ENCODE data around the gene ST6GALNAC3. TPM values are rescaled to one million over a fixed set of nuclear protein-coding genes. Genes with fewer than 3 reads are reported as not detected.

Gene ST6GALNAC3
- total RNA-seq, 2 donors from 2014 or later, result 2.5 to 5.7 TPM

GRCh38 chr1:76080552-76081079 lies 6.1 kb downstream of the ST6GALNAC3 start:
- no peaks in the 10 kb centered on the region for H3K27me3 ChIP-seq
- intact Hi-C loops (cut with DNase I), result no loop called here
- H3K9me3 ChIP-seq, result no peaks in the 10 kb centered on the region
- no peaks in the 10 kb centered on the region for H3K36me3 ChIP-seq
- no peaks in the 10 kb centered on the region for H3K4me1 ChIP-seq
- no peak for DNase-seq
- no peak overlapping the region for H3K4me3 ChIP-seq
- no peak overlapping the region for H3K9ac ChIP-seq (ENCODE audit: low read depth in 2 of 2, low read length in 2 of 2)
- H3K27ac ChIP-seq, result no peak overlapping the region
- no peak for TF ChIP-seq CTCF (IDR thresholded peaks at IDR 0.05)

GRCh38 chr1:76082062-76082461 lies 7.5 kb downstream of the ST6GALNAC3 start:
- no peak overlapping the region for H3K4me3 ChIP-seq
- H3K9ac ChIP-seq (ENCODE audit: low read depth in 2 of 2, low read length in 2 of 2), result no peak overlapping the region
- no peaks in the 10 kb centered on the region for H3K9me3 ChIP-seq
- no peak for DNase-seq
- H3K4me1 ChIP-seq, result no peaks in the 10 kb centered on the region
- H3K36me3 ChIP-seq, result no peaks in the 10 kb centered on the region
- H3K27me3 ChIP-seq, result no peaks in the 10 kb centered on the region
- intact Hi-C loops (cut with DNase I), result no loop called here
- TF ChIP-seq CTCF (IDR thresholded peaks at IDR 0.05), result no peak
- no peak overlapping the region for H3K27ac ChIP-seq

GRCh38 chr1:76083189-76083588 lies 8.6 kb downstream of the ST6GALNAC3 start:
- intact Hi-C loops (cut with DNase I), result no loop called here
- TF ChIP-seq CTCF (IDR thresholded peaks at IDR 0.05), result no peak
- DNase-seq, result no peak

GRCh38 chr1:76084029-76084627 lies 9.6 kb downstream of the ST6GALNAC3 start:
- Histone ChIP-seq H3K4me1 (no peaks in the 10 kb centered on the region), H3K9me3 (no peaks in the 10 kb centered on the region), H3K27me3 (no peaks in the 10 kb centered on the region), H3K36me3 (no peaks in the 10 kb centered on the region), H3K4me3 (no peak overlapping the region), H3K9ac (ENCODE audit: low read depth in 2 of 2, low read length in 2 of 2) (no peak overlapping the region), H3K27ac (no peak overlapping the region)
- DNase-seq, result no peak
- intact Hi-C loops (cut with DNase I), result no loop called here
- no peak for TF ChIP-seq CTCF (IDR thresholded peaks at IDR 0.05)

More at GRCh38 chr1:76083189-76083588, 8.6 kb downstream of the ST6GALNAC3 start:
- H3K27me3 ChIP-seq, result no peaks in the 10 kb centered on the region
- no peaks in the 10 kb centered on the region for H3K9me3 ChIP-seq
- no peak overlapping the region for H3K9ac ChIP-seq (ENCODE audit: low read depth in 2 of 2, low read length in 2 of 2)
- no peaks in the 10 kb centered on the region for H3K36me3 ChIP-seq
- H3K27ac ChIP-seq, result no peak overlapping the region
- no peak overlapping the region for H3K4me3 ChIP-seq
- no peaks in the 10 kb centered on the region for H3K4me1 ChIP-seq

- no peak overlapping the region for H3K9ac ChIP-seq (ENCODE audit: low read depth in 2 of 2, low read length in 2 of 2)
- H3K4me1 ChIP-seq, result no peaks in the 10 kb centered on the region
- DNase-seq, result no peak
- H3K9me3 ChIP-seq, result no peaks in the 10 kb centered on the region
- H3K27me3 ChIP-seq, result no peaks in the 10 kb centered on the region
- no peak overlapping the region for H3K27ac ChIP-seq
- no peaks in the 10 kb centered on the region for H3K36me3 ChIP-seq
- no peak for TF ChIP-seq CTCF (IDR thresholded peaks at IDR 0.05)
- H3K4me3 ChIP-seq, result no peak overlapping the region
- intact Hi-C loops (cut with DNase I), result no loop called here
Measured at GRCh38 chr1:76084685-76085084, 10.1 kb downstream of the ST6GALNAC3 start.

Data from colonic mucosa (tissue), 4 donors.